ENCODE results near the gene WWC2. TPM values are rescaled to one million over a fixed set of nuclear protein-coding genes. Genes with fewer than 3 reads are reported as not detected.

Gene WWC2
- total RNA-seq, 1 donor from 2014 or later = 30.2 TPM

GRCh38 chr4:183261953-183262775 is 163.1 kb downstream of the WWC2 start:
- peak; percentile 93 for ATAC-seq
- intact Hi-C loops (cut with DNase I) = loop anchor here (1.0 kb wide), 2 partner anchors 189 to 324 kb away; no protein-coding TSS in a partner anchor
- DNase-seq (ENCODE audit: missing footprints) = peak; percentile 87

DNA sequence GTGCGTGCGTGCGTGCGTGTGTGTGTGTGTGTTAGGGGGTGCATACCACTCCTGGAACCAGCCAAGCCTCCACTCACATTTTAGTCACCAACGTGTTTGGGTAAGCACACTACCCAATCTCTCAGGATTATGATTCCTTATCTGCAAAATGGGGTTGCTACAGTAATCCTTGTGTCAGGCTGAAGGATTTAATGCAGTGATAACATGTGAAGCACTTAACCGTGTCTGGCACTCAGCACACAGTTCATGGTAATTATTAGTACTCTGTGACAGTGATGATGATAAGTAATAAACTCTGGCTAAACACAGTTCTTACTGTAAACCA is 163.7 kb downstream of the WWC2 start:
- no peak for DNase-seq (ENCODE audit: missing footprints)
- intact Hi-C loops (cut with DNase I) = loop anchor here (1.0 kb wide), 2 partner anchors 189 to 324 kb away; no protein-coding TSS in a partner anchor
- ATAC-seq = no peak

- DNase-seq (ENCODE audit: missing footprints) (no peak), ATAC-seq (no peak)
- intact Hi-C loops (cut with DNase I) = no loop called here
These were observed 164.8 kb downstream of the WWC2 start for GRCh38 chr4:183263787-183264386.

DNA sequence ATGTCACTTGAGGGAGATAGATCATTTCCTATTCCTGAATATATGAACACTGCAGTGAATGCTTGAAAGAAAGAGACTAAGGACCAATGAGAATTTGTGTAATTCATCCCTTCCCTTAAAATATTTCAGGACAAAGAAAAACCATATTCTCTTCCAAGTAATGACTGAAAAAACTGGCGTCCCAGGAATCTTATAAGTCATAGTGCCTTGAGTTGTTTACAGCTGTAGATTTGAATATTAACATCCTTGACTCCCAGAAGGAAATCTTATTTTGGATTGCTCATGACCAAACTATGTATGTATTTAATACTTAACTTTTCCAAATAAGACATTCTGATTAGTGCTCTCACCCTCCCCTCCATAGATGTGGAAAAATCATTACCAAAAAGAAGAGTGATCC is 165.6 kb downstream of the WWC2 start:
- DNase-seq (ENCODE audit: missing footprints) (no peak), ATAC-seq (no peak)
- intact Hi-C loops (cut with DNase I) = no loop called here

DNA sequence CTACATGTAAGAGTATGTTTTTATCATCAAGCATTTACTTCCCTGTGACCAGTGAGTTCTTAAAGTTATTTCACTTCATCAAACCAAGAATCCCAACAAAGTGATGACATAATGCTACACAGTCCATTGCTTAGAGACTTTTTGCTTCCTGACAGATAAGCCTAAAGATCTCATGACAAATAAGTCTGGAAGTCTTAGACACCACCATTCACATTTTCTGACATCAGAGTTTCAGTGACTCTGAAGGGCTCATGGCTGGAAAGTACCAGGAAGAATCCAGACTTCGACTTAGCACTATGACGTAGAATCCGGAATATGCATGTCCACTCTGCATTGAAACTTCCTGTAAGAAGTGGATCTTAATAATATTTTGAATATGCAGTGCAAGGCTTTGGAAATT is 167.3 kb downstream of the WWC2 start:
- no peak for DNase-seq (ENCODE audit: missing footprints)
- ATAC-seq = no peak
- intact Hi-C loops (cut with DNase I) = no loop called here

DNA sequence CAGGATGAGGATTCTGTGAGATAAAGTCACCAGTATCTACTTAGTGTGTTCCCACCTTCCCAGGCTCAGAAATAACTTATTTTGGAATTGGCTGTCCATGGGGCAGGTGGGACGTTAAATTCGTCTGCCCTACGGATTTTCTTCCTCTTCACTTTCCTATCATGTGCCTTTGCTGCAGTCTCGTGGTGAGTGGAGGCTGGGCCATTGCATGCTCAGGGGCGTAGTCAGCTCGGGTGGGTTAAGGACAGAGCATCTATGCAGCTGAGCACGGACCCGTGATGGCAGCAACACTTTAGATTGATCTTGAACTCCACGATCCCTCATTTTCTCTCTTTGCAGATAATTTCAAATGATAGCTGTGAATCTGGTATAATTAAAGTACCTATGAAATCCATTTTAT is 169.5 kb downstream of the WWC2 start:
- DNase-seq (ENCODE audit: missing footprints) (no peak), ATAC-seq (no peak)
- intact Hi-C loops (cut with DNase I) = no loop called here

DNA sequence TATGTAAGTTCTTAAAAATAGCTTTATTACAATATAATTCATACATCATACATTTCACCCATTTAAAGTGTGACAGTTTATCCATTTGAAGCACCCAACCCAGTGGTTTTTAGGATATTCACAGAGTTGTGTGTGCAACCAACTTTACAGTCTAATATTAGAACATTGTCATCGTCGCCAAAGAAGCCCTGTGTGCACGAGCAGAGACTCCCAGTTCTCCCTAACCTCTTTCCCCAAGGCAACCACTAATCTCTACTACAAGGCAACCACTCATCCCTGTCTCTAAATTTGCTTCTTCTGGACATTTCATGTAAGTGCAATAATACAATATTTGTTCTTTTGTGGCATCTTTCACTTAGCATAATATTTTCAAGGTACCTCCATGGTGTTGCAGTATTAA is 173.3 kb downstream of the WWC2 start:
- intact Hi-C loops (cut with DNase I) = no loop called here
- ATAC-seq = no peak
- no peak for DNase-seq (ENCODE audit: missing footprints)

- intact Hi-C loops (cut with DNase I) = no loop called here
- DNase-seq (ENCODE audit: missing footprints) (no peak), ATAC-seq (no peak)
These were observed 177.0 kb downstream of the WWC2 start for GRCh38 chr4:183276106-183276505.

DNA sequence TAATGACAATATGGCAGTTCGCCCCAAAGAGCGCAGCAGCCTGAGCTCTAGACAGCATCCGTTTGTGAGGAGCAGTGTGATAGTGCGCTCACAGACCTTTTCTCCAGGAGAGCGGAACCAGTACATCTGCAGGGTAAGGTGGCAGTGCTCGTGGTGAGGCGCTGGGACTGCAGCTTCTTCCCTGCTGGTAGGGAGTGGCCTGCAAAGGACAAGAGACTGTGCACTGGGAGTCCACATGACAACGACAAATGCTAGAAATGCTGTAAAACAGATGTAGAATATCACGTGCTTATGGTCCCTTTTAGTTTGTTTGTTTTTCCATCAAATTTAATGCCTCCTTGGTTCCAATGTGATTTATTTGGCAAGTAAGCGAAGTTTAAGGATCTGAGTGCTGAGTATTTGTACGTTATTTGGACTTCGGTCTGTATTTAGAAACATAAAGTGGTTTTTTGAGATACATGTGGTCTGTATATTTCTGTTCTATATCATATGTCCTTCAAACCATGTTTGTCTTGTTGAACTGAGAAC is 185.3 kb downstream of the WWC2 start:
- ATAC-seq (no peak), DNase-seq (ENCODE audit: missing footprints) (no peak)
- intact Hi-C loops (cut with DNase I) = no loop called here

DNA sequence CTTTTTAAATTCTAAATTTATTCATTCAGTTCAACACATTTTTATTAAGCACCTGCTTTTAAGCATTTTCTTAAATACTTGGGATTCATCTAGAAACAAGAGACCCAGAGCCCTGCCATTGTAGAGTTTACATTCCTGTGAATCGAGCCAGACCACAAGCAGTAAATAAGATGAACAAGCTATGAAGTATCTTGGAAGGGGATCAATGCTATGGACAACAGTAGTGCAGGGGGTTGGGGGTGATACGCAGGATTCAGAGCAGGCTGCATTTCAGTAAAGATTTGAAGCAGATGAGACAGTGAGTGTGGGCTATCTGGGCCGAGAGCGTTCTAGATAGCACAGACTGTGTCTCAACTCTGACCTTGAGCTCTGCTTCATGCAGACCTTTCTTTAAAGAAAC is 185.9 kb downstream of the WWC2 start:
- ATAC-seq = no peak
- no peak for DNase-seq (ENCODE audit: missing footprints)
- intact Hi-C loops (cut with DNase I) = no loop called here

DNA sequence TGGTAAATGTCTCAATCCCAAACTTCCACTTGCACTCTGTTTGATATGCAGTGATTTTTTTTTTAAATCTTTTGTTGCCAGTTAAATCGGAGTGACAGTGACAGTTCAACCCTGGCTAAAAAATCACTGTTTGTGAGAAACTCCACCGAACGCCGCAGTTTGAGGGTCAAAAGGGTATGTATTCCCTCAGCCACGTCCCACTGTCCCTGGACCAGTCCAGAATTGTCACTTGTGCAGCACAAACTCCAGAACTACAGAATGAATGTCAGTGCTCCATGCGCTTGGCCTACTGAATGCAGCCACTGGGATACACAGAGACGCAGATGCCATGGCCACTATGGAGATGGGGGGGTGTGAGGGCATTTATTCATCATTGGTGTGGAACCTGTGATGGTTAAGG is 186.8 kb downstream of the WWC2 start:
- intact Hi-C loops (cut with DNase I) = no loop called here
- no peak for DNase-seq (ENCODE audit: missing footprints)
- no peak for ATAC-seq

DNA sequence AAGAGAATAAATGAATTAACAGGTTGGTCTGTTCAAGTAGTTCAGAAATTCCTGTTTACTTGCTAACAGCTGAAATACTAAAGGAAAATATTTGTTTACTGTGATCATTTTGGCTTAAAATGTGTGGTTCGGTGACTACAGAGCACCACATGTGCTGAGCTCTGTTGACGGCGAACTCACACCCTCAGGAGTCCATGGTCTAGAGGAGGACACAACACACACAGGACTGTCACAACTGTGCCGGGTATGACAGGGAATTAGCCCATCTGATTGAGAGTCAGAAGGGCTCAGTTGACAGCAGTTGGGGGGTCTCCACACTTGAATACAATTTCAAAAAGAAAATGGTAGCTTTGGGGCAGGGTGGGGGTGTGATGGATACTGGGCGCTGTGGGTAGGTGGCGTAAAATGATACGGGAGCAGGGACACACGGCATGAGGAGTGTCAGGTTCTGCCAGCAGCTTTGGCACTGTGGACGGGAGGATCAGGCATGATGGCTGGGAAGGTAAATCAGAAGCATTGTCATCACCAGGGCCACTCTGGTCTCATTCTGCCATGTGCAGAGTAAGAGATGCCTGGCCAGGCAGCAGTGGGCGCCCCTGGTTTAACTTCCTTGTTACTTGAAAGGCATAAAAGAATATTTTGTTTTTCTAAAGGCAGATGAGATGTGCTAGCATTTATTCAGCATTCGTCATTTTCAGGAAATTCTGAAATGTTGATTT is 187.7 kb downstream of the WWC2 start:
- intact Hi-C loops (cut with DNase I) = no loop called here
- DNase-seq (ENCODE audit: missing footprints) (no peak), ATAC-seq (no peak)

GRCh38 chr4:183287309-183287659 is 188.2 kb downstream of the WWC2 start:
- intact Hi-C loops (cut with DNase I) = no loop called here
- DNase-seq (ENCODE audit: missing footprints) = no peak
- ATAC-seq = no peak

DNA sequence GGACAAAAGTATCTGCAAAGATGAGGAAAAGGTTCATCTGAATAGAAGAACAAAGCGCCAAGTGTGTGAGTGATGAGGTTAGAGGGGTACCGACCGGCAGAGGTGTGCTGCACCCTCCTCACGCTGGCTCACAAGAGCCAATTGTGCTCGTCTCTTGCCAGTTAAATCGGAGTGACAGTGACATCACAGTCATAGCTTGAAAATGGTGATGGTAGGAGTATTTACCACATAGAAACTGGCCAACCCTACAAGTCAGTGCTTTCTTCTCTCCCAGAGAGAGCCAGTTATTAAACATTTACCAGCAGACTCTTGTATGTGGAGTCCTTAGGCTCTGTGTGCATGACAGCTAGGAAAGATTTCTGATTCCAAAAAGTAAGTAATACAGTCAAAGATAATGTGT is 188.6 kb downstream of the WWC2 start:
- intact Hi-C loops (cut with DNase I) = no loop called here
- DNase-seq (ENCODE audit: missing footprints) (no peak), ATAC-seq (no peak)

- ATAC-seq = no peak
- intact Hi-C loops (cut with DNase I) = no loop called here
- no peak for DNase-seq (ENCODE audit: missing footprints)
These were observed 189.9 kb downstream of the WWC2 start for GRCh38 chr4:183288955-183289354.

GRCh38 chr4:183289688-183290087 is 190.6 kb downstream of the WWC2 start:
- DNase-seq (ENCODE audit: missing footprints) = no peak
- intact Hi-C loops (cut with DNase I) = loop anchor here (10.0 kb wide), 1 partner anchor 115 kb away; no protein-coding TSS in a partner anchor
- no peak for ATAC-seq

DNA sequence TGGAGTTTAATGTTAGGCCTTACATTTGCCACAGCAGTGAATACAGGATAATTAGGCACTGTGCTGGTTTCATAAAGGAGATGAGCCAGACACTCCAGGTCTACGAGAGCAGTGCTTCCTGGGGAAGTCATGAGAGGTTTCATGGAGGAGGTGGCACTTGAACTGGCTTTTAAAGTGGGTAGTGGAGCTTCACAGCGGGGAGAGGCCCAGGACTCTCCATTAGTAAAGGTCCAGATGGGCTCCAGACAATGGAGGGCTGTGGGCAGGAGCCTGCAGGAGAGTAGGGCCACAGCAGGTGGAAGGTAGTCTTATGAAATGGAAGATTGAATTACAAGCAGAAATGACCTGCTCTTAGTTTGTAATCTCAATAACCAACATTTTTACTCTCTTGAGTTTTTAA is 192.0 kb downstream of the WWC2 start:
- intact Hi-C loops (cut with DNase I) = loop anchor here (10.0 kb wide), 1 partner anchor 114 kb away; no protein-coding TSS in a partner anchor
- DNase-seq (ENCODE audit: missing footprints) (no peak), ATAC-seq (no peak)

GRCh38 chr4:183295711-183296110 is 196.7 kb downstream of the WWC2 start:
- ATAC-seq = no peak

DNA sequence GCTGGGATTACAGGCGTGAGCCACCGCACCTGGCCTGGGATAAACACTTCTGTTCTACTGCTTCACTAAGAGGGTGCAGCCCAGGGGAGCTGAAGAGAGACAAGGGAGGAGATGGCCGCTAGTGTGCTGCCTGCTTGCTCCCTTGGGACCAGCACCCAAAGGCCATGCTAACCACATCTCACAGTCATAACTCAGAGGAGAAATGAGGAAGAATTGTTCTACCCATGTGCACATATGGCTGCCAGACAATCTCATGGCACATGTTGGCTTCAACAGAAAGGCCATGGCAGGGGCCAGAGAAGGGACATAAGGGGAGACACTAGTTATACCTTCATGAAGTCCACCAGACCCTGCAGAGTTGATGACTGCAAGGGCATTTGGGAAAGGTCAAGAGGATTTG is 198.6 kb downstream of the WWC2 start:
- ATAC-seq (no peak), DNase-seq (ENCODE audit: missing footprints) (no peak)
- intact Hi-C loops (cut with DNase I) = loop anchor here (10.0 kb wide), 1 partner anchor 107 kb away; no protein-coding TSS in a partner anchor

More at GRCh38 chr4:183295711-183296110, 196.7 kb downstream of the WWC2 start:
- DNase-seq (ENCODE audit: missing footprints) = no peak
- intact Hi-C loops (cut with DNase I) = loop anchor here (10.0 kb wide), 1 partner anchor 109 kb away; no protein-coding TSS in a partner anchor

Data from Right ventricle myocardium inferior (tissue), 1 donor.